ENCODE results near the gene SPART.
A peak's percentile ranks its signal among the peaks of the same experiment; 100 is the strongest.

SPART gene

DNA sequence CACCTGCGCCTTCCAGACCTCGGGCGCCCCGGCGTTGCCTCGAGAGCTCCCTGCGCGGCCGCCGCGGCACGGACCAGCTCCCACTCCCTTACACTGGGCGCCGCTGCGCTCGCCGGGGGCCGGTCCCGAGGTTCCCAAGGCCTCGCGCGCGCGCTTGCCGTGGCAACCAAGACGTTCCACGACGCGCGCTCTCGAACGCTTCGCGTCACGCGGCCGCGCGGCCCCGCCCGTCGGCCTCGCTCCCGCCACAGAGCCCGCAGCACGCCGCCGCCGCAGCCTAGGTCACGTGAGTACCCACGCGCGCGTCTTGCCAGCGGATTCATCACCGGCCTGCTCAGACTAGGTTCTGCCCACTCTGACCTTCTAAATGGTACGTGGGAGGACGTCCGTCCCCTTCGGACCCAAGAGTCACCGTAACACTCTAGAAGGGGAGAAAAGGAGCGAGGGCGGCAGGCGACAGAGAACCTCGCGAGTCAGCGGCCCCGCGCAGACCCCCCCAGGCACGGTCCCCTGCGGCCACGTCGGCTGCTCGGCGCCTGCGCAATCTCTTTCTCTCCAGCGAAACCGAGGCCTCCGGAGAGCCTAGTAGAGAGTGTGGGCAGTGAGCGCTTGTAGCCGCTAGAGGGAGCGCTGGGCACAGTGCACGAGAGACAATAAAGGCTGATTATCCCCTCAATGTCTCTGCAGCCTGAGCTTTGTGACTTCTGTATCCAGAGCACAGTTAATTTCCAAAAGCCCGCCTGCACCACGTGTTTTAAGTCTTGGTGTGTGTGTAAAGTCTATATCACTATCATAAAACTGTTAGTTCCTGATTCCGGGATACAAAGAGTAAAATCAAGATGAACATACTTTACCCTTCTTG, at the start of gene SPART:
TSS of gene SPART (minus strand) at position 173 of the 862 bp plus-strand sequence. CDS start 10,564 bp downstream, outside the sequence.
- Histone ChIP-seq H3K4me3 (ENCODE audit: severe bottlenecking) (peak within 1 kb of the TSS; percentile 60), H3K27me3 (ENCODE audit: insufficient read depth, poor library complexity, severe bottlenecking) (no peaks in the 10 kb centered on the region), H3K4me1 (ENCODE audit: insufficient read depth, poor library complexity, severe bottlenecking) (peaks cover 30% of the 10 kb centered on the region), H3K36me3 (ENCODE audit: low read depth) (0 out of 2 replicates have a peak, but pooled peaks cover 3% of the 10 kb centered on the region), H3K9me3 (ENCODE audit: severe bottlenecking) (no peaks in the 10 kb centered on the region), H3K27ac (ENCODE audit: poor library complexity, severe bottlenecking) (peak within 1 kb of the TSS; percentile 85)
- peak; percentile 84 for ATAC-seq (ENCODE audit: low read depth)
- TF ChIP-seq, protein P1, sequence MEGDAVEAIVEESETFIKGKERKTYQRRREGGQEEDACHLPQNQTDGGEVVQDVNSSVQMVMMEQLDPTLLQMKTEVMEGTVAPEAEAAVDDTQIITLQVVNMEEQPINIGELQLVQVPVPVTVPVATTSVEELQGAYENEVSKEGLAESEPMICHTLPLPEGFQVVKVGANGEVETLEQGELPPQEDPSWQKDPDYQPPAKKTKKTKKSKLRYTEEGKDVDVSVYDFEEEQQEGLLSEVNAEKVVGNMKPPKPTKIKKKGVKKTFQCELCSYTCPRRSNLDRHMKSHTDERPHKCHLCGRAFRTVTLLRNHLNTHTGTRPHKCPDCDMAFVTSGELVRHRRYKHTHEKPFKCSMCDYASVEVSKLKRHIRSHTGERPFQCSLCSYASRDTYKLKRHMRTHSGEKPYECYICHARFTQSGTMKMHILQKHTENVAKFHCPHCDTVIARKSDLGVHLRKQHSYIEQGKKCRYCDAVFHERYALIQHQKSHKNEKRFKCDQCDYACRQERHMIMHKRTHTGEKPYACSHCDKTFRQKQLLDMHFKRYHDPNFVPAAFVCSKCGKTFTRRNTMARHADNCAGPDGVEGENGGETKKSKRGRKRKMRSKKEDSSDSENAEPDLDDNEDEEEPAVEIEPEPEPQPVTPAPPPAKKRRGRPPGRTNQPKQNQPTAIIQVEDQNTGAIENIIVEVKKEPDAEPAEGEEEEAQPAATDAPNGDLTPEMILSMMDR (IDR thresholded peaks at IDR 0.05; ENCODE audit: poor library complexity, severe bottlenecking): peak; percentile 94
- peak; percentile 71 for DNase-seq (ENCODE audit: low spot score)

GRCh38 chr13:36395280-36395679, 49.1 kb upstream of the SPART start:
- Histone ChIP-seq H3K27me3 (ENCODE audit: insufficient read depth, poor library complexity, severe bottlenecking) (no peaks in the 10 kb centered on the region), H3K4me3 (ENCODE audit: severe bottlenecking) (no peak overlapping the region), H3K27ac (ENCODE audit: poor library complexity, severe bottlenecking) (no peak overlapping the region), H3K36me3 (ENCODE audit: low read depth) (no peaks in the 10 kb centered on the region), H3K9me3 (ENCODE audit: severe bottlenecking) (no peaks in the 10 kb centered on the region), H3K4me1 (ENCODE audit: insufficient read depth, poor library complexity, severe bottlenecking) (no peaks in the 10 kb centered on the region)
- ATAC-seq (ENCODE audit: low read depth): peak; percentile 76
- DNase-seq (ENCODE audit: low spot score): no peak
- TF ChIP-seq, protein P1 (IDR thresholded peaks at IDR 0.05; ENCODE audit: poor library complexity, severe bottlenecking): peak; percentile 61

DNA sequence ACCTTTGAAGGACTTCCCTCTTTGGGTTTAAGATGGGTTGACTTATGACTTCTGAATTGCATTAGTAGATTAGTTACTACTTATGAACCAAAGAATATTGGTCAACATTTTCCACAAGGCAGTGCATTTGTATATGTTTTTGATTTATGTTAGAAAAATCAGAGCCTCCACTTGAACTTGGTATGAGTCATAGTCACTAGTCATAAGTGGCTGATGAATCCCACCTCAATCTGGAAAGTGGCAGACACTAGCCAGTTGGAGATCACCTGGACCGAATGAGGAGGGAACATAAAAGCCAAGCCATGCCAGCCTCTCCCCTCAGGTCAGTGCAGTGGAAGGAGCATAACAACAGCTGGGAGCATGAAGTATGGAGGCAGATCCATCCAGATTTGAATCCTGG, 39.3 kb upstream of the SPART start:
- Histone ChIP-seq H3K27me3 (ENCODE audit: insufficient read depth, poor library complexity, severe bottlenecking) (no peaks in the 10 kb centered on the region), H3K4me1 (ENCODE audit: insufficient read depth, poor library complexity, severe bottlenecking) (no peaks in the 10 kb centered on the region), H3K27ac (ENCODE audit: poor library complexity, severe bottlenecking) (no peak overlapping the region), H3K4me3 (ENCODE audit: severe bottlenecking) (no peak overlapping the region), H3K9me3 (ENCODE audit: severe bottlenecking) (no peaks in the 10 kb centered on the region), H3K36me3 (ENCODE audit: low read depth) (no peaks in the 10 kb centered on the region)
- TF ChIP-seq, protein P1 (IDR thresholded peaks at IDR 0.05; ENCODE audit: poor library complexity, severe bottlenecking): no peak
- DNase-seq (ENCODE audit: low spot score): no peak
- no peak for ATAC-seq (ENCODE audit: low read depth)

GRCh38 chr13:36382030-36382429, 35.8 kb upstream of the SPART start:
- ATAC-seq (ENCODE audit: low read depth) (peak; percentile 87), DNase-seq (ENCODE audit: low spot score) (no peak)
- no peaks in the 10 kb centered on the region for H3K27me3 ChIP-seq (ENCODE audit: insufficient read depth, poor library complexity, severe bottlenecking)
- H3K4me1 ChIP-seq (ENCODE audit: insufficient read depth, poor library complexity, severe bottlenecking): no peaks in the 10 kb centered on the region
- H3K27ac ChIP-seq (ENCODE audit: poor library complexity, severe bottlenecking): no peak overlapping the region
- no peaks in the 10 kb centered on the region for H3K36me3 ChIP-seq (ENCODE audit: low read depth)
- TF ChIP-seq, protein P1 (IDR thresholded peaks at IDR 0.05; ENCODE audit: poor library complexity, severe bottlenecking): no peak
- H3K9me3 ChIP-seq (ENCODE audit: severe bottlenecking): no peaks in the 10 kb centered on the region
- no peak overlapping the region for H3K4me3 ChIP-seq (ENCODE audit: severe bottlenecking)
